NCI-H446 treated with DMSO at 0.1 percent for 48 hours (cell line): Measurements from ENCODE around the gene NIPBL.
"Not testable (repeated sequence)": the region's sequence is repeated elsewhere in the genome, so short reads cannot be mapped to it uniquely, and the experiment has no call there.

Experiments
- DNase-seq: peaks from one replicate; lab custom pipeline; 2025; lab: John Stamatoyannopoulos, UW

Gene NIPBL

DNA sequence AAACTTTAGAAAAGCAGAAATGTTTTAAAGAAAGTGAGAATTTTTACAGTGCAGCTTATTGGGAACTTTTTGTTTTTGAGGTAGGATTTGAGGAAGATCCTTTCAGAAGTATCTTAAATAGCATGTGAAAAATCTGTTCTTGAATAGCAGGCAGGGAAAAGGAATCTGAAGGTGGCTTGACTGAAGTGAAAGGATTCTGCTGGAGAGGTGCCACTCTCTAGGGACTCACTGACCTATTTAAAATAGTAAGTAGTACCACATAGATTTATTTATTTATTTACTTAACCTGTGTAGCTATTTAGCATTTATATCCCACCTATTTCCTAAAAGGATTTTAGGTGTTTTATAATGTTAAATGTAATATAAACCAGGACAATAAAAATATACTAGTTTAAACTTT is 69.1 kb downstream of the NIPBL start:
- DNase-seq, result no peak

DNA sequence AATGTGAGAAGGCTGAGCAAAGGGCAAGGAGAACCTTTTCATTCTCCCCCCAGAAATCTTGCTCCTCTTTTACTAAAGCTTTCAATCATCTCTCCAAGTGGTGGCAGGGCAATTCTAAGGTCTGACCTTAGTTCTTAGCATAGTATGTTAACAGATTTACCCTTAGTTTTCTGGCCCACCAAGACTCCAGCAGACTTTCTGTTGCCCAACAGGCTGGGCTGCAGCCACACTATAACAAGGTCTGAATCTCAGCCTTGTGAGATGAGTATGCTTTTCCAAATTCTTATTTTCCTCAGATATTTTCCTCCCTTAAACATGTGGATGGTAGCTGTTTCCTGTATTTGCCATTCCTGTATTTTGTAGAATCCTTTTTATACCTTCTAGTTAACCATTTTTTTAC is 69.5 kb downstream of the NIPBL start:
- no peak for DNase-seq

DNA sequence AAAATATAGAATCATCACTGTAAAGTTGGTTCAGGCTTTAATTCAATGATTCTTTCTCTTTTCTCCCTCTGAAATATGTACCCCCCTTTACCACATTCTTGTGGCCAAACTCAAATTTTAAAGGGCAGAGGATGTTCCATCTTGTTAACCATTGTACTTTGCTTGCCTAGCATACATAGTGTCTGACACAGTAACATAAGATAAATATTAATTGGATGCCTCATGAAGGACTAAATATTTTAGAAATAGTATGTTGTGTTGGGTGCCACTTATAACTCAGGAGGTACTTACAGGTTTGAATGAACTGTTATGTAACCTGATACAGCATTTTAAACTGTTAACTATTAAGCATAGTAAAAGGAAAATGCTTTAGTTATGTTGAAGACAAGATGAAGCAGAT is 71.5 kb downstream of the NIPBL start:
- DNase-seq, result no peak

DNA sequence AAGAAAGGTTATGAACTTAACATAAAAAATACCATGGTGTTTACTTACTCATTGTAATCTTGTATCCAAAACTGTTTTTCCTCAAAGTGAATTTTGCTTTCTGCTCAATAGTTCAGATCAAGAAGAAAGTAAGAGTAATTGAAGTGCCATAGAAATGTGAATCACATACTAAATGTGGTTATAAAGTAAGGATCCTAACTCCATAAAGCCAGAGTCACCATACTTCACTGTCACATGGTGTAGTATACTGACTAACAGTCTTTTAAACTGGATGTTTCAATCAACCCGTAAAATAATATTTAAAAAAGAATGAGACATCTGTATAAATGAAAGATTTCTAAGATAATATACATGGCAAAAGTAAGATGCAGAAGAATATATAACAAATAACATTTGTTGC is 72.1 kb downstream of the NIPBL start:
- DNase-seq, result no peak

DNA sequence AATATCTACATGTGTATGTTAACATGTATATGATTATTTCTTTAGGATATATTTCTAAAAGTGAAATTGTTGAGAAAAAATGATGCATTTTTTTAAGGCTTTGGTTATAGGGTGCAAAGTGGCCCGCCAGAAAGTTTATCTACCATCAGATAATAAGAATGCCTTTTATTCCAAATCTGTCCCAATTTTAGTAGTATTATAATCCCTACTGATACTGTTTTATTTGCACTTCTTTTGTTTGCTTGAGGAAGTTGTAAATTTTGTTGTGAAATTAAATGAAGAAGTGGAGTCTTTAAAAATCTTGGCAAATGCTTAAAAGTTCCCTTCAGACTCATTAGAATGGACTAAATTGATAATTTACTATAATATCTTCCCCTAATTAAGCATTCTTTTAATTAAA is 73.0 kb downstream of the NIPBL start:
- no peak for DNase-seq

DNA sequence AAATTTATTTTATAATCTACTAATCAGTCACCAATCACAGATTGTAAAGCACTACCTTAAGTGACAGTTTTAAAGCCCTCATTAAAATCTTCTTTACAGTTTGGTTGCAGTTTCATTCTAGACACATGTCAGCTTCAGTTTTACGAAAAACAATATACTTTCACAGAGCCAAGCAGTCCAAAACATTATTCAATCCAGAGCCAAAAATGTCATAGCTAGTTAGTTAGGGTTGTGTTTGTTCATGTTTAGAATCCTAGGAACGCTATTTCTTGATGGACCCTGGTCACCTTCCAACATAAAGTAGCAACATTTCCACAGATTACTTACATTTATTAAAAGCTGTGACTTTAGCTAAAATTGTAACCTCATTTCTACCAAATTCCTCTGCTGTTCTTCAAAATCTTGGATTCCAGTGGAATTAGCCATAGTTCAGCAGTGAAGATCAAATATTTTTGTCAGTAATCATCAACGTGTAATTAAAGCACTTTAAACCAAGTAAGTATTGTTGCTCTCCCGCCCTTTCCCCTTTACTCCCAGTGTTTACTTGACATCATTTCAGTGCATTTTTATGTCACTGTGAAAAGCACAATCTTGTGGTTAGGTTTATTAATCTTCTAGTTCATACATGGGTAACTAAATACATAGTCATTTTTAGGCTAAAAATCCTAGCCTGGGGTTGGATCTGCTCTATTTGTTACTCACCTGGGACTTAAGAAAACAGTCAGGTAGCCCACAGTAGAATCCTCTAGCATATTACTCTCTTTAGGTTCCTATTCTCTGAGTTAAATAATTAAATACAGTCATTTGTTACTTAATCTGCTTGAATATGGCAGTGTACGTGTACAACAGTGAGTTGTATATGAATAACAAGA is 74.3 kb downstream of the NIPBL start:
- no peak for DNase-seq

DNA sequence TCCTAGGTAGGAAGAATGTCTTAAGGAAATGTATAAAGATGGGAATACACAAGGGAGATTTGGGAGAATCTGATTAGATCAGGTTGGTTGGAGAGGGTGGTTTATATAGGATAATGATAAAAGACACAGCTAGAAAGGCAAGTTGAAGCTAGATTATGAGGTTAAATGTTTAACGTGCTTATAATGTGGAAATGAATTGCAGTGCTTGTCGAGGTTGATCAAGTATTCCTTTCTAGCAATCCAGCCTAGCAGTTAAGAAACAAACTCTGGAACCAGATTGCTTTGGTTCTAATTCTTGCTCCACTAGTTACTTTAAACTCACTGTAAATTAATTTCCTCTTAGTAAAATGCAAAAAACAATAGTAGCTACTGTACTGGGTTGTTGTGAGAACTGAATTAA is 76.5 kb downstream of the NIPBL start:
- DNase-seq, result no peak

DNA sequence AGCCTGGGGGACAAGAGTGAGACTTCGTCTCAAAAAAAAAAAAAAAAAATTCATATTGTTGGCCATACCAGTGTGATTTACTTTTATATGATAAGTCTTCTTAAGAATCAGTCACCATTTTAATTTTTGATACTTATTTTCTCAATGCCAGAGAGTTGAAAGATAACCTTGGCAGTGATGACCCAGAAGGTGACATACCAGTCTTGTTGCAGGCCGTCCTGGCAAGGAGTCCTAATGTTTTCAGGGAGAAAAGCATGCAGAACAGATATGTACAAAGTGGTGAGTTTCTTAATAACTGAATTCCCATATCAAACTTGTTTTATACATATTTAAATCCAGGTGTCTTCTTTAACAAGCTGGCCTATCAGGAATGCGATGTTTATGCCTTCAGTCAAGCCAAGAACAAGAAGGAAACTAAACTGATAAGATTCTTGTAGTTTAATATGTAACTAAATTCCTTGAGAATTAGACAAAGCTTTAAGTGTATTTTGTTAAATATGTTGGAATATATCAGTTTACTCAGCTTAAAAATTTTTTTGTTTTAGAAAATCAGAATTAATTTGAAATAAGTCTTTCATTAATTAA is 81.5 kb downstream of the NIPBL start:
- no peak for DNase-seq

DNA sequence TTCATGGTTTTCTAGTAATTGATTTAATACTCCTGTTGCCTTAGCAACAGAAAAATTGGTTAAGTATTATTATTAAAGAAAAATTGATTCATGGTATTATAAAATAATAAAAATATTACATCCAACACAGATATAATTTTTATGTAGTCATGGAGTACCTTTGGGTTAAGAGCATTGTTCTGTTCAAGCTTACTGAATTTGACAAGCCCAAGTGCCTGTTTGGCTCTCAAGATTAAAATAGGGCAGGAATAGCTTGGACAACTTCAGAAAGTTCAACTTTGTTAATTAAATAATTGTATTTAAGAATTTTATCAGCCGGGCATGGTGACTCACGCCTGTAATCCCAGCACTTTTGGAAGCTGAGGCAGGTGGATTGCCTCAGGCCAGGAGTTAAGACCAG is 82.0 kb downstream of the NIPBL start:
- no peak for DNase-seq

DNA sequence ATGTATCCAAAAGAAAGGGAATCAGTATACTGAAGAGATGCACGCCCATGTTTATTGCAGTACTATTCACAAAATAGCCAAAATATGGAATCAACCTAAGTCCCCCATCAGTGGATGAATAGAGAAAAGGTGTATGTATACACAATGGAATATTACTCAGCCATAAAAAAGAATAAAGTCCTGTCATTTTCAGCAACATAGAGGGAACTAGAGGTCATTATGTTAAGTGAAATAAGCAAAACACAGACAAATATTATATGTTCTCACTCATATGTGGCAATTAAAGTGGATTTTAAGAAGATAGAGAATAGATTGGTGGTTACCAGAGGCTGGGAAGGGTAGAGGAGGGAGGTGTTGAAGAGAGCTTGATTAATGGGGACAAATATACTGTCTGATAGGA is 88.6 kb downstream of the NIPBL start:
- DNase-seq, result no peak

DNA sequence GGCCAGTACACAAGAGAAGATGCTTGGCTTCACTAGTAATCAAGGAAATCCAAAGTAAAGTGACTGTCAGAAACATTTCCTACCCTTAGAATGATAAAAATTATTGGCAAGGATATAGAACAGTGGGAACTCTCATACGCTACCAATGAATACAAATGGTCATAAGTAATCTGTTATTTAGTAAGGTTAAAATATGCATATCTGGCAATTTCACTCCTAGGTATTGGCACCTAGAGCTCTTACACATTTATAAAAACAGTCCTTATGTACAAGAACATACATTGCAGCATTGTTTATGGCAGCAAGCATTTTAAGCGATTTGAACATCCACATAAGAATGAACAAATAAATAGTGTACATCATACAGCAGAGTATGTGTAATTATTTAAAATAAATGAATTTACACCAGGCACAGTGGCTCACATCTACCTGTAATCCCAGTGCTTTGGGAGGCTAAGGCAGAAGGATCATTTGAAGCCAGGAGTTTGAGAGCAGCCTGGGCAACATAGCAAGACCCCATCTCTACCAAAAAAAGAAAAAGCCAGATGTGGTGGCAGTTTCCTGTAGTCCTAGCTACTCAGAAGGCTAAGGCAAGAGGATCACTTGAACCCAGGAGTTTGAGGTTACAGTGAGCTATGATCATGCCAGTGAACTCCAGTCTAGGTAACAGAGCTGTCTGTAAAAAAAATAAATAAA is 93.3 kb downstream of the NIPBL start:
- no peak for DNase-seq

DNA sequence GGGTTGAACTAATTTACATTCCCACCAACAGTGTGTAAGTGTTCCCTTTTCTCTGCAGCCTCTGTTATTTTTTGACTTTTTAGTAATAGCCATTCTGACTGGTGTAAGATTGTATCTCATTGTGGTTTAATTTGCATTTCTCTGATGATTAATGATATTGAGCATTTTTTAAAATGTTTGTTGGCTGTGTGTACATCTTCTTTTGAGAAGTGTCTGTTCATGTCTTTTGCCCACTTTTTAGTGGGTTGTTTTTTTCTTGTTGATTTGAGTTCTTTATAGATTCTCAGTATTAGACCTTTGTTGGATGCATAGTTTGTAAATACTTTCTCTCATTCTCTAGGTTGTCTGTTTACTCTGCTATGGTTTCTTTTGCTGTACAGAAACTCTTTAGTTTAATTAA is 101.6 kb downstream of the NIPBL start:
- no peak for DNase-seq

DNA sequence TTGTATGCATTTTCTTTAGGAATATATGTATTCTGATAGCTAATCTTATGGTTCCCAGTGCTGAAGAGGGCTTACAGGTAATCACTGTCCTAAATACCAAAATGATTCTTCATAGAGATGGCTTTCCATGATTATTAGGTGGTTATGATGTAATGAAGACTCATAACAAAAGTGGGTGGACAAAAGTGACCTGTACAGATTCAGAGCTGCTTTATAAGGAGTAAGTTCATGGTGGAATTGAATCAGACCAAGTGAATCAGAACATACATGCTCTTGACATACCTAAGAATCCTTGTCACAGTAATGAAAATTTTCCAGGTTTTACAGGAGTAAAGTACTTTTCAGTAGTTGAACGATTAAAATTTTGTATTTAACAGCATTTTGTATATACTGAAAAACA is 105.6 kb downstream of the NIPBL start:
- DNase-seq, result no peak

DNA sequence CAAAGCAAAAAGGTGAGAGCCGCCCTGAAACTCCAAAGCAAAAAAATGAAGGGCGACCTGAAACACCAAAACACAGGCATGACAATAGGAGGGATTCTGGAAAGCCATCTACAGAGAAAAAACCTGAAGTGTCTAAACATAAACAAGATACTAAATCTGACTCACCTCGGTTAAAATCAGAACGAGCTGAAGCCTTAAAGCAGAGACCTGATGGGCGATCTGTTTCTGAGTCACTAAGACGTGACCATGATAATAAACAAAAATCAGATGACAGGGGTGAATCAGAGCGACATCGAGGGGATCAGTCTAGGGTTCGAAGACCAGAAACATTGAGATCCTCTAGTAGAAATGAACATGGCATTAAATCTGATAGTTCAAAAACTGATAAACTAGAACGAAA is 108.8 kb downstream of the NIPBL start:
- DNase-seq, result no peak

DNA sequence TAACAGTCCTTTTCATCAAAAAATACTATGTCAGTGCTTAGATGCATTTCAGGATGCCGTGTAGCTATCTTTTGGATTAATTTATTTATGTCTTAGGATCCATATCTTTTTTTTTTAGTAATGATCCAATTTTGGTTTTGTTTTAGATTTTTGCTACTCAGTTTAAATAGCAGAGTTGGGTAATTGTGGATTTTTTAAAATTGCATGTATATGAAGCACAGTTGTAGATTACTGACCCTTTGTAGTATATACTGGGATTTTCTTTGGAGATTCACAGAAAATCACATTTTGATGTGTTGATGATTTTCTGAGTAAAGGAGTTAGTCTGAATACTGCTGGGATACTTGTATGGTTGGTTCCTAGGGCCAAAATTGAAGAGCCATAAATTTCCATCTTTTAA is 111.8 kb downstream of the NIPBL start:
- no peak for DNase-seq

DNA sequence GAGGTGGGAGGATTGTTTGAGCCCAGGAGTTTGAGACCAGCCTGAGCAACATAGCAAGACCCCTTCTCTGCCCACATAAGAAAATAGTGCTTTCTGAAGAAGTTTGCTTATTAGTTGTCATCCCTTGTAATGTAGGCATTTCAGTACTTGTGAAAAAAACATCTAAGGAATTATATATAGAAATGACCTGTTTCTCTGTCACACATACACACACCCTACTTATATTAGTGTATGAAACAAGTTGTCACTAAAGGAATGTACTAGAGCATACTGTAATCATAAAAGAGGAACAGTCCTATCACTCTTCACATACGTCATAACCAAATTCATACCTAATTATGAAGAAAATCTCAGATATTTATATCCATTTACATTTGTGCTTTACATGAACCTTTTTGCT is 122.0 kb downstream of the NIPBL start:
- no peak for DNase-seq

DNA sequence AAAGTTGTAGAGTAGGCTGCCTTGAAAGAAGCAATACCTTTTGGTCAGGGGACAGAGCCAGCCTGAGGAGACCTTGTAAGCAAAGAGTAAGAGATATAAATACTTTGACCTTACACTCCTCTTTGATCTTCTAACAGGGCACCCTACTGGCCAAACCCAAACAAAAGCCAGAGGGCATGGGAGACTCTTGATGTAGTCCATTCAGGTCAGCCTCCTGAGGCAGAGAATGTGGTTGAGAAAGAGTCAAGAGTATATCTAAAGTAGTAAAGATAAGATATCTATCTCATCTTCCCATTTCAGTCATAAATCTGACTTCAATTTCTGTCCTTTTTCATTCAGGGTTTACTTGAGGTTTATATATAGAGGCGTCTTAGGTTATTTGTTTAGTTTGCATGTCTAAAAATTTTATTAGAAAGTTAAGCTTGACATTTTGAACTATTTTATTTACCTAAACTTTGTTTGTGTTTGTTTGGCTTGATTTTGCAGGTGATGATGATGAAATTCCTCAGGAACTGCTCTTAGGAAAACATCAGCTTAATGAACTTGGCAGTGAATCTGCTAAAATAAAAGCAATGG is 125.7 kb downstream of the NIPBL start:
- no peak for DNase-seq

DNA sequence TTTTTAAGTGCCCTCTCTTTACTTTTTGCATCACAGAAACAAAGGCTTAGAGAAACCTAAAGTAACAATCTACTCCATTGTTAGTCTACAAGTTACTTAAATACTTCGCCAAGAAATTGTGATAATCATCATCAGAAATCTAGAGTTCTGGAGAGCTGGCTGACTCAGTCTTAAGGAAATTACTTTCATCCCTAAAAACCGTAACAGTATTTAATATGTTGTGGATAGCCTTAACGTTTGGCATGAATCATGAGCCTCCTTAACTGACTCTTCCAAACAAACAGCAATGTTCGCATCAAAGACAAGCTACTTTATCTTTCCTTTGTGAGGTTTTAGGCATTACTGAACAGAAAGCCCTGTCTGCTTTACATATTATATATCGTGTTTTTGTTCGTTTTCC is 128.7 kb downstream of the NIPBL start:
- DNase-seq, result no peak

DNA sequence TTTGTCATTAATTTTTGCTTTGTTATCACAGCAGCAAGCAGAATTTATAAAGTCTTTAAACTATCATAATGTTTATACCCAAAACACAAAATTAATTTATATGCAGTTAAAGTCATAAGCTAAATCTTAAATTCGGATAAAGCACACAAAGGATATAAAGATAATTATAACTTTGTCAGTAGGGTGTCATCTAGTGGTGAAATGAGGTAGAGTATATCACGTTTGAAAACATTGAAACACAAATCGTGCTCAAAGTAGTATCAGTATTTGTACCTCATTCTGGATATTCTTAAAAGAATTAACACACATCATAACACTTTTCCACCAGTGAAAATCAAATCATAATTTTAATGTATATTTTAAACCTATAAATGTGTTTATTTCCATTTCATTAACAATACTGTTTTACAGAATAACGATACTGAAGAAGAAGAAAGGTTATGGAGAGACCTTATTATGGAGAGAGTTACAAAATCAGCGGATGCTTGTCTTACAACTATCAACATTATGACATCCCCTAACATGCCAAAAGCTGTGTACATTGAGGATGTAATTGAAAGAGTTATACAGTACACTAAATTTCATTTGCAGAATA is 129.5 kb downstream of the NIPBL start:
- peak; percentile 34 for DNase-seq

DNA sequence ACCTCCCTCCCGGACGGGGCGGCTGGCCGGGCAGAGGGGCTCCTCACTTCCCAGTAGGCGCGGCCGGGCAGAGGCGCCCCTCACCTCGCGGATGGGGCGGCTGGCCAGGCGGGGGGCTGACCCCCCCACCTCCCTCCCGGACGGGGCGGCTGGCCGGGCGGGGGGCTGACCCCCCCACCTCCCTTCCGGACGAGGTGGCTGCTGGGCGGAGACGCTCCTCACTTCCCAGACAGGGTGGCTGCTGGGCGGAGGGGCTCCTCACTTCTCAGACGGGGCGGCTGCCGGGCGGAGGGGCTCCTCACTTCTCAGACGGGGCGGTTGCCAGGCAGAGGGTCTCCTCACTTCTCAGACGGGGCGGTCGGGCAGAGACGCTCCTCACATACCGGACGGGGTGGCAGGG is 136.6 kb downstream of the NIPBL start:
- not testable (repeated sequence) for DNase-seq

DNA sequence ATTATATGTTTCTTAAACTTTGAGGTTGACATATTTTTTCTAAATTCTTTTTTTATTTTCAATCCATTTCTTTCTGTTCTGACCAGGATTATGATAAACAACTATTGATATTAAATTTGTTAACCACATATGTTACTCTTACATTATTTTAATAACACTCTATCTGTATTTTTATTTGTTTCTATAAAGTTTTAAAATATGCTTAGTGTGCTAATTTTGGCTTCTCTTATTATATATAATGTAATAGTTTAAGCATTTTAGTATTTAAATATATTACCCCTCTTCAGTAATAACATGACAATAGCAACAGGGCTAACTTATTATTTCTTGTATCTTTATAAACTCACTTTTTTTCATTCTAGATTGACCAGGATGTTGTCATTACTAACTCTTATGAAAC is 137.8 kb downstream of the NIPBL start:
- no peak for DNase-seq

DNA sequence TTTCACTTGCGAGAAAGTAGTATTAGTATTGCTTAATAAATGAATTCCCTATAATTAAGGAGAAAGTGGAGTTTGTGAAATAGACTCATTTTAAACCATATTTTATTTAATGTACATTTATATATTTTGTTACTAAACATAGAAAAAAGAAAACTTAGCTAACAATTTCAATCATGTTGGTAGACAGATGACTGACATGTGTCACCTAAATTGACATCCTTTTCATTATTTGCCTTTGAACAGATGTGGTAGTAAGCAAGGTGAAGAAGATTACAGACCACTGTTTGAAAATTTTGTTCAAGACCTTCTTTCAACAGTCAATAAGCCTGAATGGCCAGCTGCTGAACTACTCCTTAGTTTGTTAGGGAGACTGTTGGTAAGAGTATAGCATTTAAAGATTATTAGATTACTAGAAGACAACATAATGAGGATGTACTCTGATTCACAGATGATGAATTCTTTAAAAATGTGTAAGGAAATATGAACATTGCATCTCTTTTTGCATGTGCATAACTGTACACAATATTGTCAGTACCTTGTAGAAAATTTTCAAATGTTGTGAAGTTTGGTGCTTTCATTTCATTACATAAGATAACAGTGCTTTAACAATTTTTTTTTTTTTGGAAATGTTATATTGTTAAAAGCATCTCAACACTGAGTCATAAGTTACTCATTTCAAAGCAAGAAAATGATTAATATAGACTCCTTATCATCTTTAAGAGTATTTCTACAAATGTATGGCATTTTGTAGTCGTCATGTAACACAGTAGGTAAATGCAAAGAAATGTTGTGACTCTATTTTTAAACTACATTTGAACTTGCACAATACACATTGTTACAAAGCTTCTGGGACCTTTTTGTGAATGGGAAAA is 139.5 kb downstream of the NIPBL start:
- no peak for DNase-seq
